Stimulated activated CD8-positive, alpha-beta memory T cell treated with anti-CD3 and anti-CD28 coated beads, Interleukin-12 subunit alpha, Interleukin-12 subunit beta, amount 100 ng/mL, for 4 hours (primary cell): ENCODE measurements around the gene HDHD2.
"Not testable (repeated sequence)": the region's sequence is repeated elsewhere in the genome, so short reads cannot be mapped to it uniquely, and the experiment has no call there.

Source experiments
- DNase-seq: peaks from one replicate; pipeline ENCODE4 v3.0.0-alpha.2; 2020; ENCODE audit warnings: low read depth

The HDHD2 gene, protein sequence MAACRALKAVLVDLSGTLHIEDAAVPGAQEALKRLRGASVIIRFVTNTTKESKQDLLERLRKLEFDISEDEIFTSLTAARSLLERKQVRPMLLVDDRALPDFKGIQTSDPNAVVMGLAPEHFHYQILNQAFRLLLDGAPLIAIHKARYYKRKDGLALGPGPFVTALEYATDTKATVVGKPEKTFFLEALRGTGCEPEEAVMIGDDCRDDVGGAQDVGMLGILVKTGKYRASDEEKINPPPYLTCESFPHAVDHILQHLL

DNA sequence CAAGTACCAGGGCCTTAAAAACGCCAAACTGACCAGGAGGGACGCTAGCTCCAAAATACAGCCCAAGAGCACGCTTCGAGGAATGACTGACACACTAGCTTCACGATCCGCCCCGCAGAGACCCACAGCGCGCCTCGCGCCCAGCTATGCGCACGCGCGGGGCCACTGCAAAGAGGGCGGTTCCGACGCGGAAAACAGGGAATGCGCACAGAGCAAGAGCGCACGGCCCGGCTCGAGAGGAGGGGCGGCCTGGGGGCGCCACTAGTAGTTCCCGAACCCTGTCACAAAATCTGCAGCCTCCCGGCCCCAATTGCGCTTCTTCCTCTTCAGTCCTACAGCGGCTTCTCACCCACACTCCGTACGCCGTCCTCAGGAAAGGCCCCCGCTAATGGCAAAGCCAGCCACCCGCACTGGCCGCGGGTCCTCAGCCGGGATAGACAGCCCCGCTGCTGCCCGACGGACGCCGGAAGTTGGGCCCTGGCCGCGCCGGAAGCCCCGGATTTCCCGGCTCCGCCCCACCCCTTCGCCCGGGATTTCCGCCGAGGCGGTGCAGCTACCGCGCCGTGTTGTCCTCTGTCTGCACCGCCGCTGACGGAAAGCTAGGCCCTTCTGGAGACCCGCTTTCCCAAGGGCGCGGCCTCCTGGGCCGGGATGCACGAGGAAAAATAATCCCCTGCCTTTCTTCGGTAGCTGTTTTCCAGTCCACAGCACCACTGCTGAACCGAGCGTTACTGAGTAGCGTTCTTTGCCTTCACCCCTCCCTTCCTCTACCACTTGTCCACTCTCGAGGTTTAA, at the start of gene HDHD2:
TSS of gene HDHD2 (minus strand) at position 472 of the 795 bp plus-strand sequence. CDS start 14,061 bp downstream, outside the sequence.
- DNase-seq, result peak; percentile 70

DNA sequence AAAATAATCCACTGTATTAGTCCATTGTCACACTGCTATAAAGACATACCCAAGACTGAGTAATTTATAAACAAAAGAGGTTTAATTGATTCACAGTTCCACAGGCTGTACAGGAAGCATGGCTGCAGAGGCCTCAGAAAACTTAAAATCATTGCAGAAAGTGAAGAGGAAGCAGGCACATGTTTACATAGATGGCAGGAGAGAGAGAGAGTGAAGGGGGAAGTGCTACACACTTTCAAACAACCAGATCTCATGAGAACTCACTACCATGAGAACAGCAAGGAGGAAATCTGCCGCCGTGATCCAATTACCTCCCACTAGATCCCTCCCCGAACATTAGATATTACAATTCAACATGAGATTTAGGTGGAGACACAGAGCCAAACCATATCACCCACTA, 45.7 kb upstream of the HDHD2 start:
- not testable (repeated sequence) for DNase-seq

DNA sequence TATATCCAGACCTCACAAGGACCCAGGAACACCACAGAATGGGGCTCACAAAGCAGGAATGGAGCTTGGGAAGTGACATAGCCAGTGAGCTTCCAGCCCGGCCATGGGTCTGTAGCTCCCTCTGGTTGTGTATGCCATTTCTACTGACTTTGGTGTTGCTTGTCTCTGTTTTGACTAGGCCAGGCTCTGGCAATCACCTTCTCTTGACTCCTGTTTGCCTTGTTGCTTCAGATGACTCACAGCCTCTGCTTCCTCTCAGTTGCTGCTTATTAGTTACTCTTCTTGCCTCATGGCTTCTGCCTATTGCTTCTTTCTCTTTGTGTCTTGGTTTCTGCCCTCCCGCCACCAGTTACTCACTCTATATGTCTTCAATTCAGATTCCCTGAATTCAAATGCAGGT, 41.7 kb upstream of the HDHD2 start:
- no peak for DNase-seq

DNA sequence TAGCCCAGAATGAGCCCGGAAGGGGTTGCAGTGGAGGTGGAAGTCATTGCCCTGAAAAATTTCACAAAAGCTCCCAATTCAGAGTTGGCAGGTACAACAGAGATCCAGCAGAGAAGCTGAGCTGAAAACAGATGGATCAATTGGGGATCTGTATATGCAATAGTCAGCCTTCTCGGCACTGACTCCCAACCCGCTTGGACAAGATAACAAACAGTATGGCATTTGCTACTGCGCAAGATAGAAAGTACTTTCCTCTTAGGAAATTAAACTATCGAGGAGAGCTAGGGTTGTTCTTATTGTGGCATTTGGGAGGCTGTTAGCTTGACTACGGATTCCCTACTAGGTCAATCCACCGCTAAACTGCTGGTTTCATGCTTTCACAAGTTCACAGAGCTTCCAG, 37.4 kb upstream of the HDHD2 start:
- no peak for DNase-seq

DNA sequence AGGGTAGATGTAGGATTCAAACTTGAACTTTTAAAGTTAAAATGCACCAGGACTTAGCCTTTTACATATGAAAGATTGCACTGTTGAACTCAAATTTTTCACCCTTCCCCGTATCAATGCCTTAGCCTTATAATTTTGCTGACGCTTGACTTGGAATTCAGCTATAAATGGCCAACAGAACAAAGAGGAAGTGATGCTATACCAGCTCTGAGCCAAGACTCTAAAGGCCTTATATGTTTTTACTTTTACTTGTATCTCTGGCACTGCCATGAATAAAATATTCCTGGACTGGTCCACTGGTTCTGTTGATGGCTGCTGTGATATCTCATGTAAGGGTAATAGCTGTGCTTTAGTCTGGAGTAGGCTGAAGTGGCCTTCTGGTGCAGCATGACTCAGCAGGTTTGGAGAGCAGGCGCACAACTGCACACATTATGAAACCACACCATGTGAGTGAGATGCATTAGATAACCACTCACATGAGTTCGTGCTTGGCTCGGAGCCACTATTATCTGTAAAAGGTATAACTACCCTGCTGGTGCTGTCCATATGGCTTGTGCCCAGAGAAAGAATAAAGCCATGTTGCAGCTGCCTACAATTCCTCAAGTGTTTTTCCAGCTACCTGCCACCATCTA, 34.2 kb upstream of the HDHD2 start:
- DNase-seq, result no peak

DNA sequence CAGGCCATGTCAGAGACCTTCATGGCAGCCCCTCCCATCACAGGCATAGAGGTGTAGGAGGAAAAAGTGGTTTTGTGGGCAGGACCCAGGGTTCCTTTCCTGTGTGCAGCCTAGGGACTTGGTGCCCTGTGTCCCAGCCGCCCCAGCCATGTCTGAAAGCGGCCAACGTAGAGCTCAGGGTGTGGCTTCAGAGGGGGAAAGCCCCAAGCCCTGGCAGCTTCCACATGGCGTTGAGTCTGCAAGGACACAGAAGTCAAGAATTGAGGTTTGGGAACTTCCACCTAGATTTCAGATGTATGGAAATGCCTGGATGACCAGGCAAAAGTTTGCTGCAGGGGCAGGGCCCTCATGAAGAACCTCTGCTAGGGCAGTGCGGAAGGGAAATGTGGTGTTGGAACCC, 31.9 kb upstream of the HDHD2 start:
- DNase-seq, result not testable (repeated sequence)

DNA sequence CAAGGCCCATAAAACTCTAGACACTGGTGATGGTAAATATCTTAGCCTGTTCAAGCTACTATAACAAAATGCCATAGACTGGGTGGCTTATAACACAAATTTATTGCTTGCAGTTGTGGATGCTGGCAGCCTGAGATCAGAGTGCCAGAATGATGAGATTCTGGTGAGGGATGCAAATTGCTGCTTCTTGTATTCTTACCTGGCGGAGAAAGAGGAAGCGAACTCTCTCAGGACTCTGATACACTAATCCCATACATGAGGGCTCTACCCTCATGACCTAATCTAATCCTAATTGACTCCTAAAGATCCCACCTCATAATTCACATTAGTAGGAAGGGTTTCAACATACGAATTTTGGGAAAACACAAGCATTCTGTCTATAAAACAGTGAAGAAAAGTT, 30.5 kb upstream of the HDHD2 start:
- no peak for DNase-seq

DNA sequence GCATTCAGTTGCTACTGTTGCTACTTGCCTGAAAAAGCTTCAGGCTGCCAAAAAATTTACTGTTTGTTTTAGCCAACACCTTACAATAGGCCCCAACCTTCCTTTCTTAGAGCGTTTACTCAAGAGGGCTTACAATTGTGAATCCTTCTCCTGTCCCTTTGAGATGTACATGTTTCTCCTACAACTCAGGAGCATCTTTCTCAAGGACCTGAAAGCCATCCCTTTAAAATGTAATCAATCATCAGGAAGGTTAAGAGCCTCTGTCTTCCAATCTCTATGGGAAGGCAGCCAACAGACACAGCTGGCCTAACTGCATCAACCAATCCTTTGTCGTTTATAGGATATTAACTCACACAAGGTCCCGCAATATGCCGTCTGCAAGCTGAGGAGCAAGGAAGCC, 29.2 kb upstream of the HDHD2 start:
- no peak for DNase-seq

DNA sequence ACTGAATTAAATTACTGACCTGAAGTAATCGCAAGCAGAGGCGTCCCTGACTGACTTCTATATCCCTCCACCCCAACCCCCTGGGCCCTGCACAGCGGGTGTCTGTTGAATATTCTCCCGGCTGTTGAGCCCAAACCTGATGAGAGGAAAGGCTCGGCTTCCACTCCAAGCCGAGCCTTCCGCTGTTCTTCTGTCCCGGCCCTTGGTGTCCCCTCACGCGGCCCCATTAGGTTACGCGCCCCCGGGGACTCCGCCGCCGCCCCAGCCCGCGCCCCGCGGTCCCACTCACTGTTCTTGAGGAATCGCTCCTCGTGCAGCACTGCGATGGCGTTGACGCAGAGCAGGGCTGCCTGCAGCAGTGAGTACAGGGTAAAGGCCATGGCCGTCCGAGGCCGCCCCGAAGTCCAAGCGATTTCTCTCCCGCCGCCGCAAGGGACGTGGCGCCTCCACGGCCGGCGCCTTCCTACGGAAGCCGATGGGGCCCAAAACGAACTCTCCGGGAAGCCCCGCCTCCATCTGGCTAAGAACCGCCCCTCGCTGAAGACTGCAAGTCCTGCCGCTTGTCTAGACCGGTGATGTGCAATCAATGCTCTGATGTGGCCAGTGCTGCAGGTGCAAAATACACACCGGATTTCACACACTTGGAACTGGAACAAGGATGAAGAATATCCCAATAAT, 25.7 kb upstream of the HDHD2 start, which contains the start of gene IER3IP1:
TSS of gene IER3IP1 (minus strand) at position 467 of the 678 bp plus-strand sequence. CDS start at position 380, 87 bp downstream.
- DNase-seq, result peak; percentile 73

DNA sequence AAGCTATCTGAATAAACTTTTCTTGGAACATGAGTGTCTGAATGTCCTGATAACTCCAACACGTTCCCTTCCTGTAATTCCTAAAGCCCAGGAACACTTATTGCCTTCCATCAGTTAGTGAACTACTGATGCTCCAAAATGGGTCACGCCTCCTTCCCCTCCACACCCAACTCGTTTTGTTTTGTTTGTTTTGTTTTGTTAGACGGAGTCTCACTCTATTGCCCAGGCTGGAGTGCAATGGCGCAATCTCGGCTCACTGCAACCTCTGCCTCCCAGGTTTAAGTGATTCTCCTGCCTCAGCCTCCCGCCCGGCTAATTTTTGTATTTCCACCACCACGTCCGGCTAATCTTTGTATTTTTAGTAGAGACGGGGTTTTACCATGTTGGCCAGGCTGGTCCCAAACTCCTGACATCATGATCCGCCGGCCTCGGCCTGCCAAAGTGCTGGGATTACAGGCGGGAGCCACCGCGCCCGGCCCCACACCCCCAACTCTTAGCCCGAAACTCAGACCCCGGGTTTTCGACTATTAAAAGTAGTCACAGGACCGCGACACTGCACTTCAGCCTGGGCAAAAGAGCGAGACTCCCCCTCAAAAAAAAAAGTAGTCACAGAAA, 25.1 kb upstream of the HDHD2 start:
- DNase-seq, result no peak

DNA sequence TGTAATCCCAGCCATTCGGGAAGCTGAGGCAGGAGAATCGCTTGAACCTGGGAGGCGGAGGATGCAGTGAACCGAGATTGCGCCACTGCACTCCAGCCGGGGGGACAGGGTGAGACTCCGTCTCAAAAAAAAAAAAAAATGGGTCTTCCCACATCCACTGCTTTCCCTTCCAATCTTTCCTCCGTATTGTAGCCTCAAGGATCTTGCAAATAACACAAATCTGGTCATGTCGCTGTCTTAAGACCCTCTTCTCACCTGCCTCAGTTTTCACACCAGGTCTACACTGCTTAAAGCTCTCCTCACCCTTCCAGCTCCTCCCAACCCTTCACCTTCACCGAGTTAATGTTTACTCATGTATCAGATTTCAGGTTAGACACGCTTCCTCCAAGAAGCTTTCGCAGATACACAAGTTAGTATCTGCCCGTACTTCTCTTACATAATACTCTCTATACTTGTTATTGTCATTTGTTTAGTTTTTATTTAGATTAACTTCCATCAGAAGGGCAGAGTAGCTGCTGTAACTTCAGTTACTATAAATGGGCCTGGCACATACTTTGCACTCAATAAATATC, 24.3 kb upstream of the HDHD2 start:
- DNase-seq, result no peak

DNA sequence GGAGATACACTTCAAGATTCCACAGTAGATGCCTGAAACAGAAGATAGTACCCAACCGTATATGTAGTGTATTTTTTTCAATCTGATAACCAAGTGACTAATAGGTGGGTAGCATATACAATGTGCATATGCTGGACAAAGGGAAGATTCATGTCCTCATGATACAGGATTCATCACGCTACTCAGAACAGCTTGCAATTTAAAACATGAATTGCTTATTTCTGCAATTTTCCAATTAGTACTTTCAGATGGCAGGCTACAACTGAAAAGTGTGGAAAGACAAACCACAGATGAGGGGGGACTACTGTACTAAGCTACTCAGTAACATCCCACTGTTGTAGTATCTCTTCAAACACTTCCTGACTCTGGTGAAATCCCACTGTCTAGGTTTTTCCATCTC, 22.2 kb upstream of the HDHD2 start:
- DNase-seq, result no peak

DNA sequence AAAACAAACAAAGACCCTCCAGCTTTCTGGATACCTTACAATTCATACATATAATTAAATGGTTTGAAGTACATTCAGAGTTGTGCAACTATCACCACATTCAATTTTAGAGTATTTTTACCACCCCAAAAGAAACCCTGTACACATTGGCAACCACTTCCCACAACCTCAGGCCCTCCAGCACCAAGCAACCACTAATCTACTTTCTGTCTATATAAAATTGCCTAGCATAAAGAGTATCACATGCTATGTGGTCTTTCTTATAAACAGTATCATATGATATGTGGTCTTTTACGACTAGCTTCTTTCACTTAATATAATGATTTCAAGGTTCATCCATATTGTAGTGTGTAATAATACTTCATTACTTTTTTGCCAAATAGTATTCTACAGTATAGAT, 18.6 kb upstream of the HDHD2 start:
- DNase-seq, result no peak

DNA sequence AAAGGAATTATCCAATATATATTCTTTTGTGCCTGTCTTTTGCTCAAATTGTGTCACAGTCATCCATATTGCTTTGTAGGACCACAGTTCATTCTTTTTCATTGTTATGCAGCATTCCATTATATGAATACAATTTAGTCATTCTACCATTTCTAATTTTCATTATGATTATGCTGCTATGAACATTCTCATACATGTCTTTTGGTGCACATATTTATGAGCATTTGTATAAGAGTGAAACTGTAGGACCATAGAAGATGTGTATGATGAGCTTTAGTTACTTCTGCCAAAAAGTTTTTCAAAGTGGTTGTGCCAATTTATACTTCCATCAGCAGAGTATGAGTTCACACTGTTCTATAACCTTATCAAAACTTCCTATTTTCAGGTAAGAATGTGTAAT, 18.2 kb upstream of the HDHD2 start:
- no peak for DNase-seq

DNA sequence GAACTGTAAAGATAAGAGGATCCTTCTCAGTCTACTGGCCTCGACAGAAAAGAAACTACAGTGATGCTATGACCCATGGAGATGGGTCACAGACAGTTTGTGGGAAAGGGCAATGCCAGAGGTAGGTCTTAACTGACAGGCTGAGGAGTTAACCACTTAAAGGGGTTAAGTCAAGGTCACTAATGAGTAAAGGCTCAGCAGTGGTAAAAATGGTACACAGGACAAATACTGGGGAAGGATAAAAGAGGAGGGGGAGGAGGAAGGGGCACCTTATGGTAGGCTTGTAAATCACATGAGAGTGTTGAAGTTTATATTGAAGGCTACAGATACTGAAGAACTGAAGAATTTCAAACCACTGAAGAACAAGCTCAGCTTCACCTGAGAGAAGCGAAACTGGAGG, 16.0 kb upstream of the HDHD2 start:
- no peak for DNase-seq

DNA sequence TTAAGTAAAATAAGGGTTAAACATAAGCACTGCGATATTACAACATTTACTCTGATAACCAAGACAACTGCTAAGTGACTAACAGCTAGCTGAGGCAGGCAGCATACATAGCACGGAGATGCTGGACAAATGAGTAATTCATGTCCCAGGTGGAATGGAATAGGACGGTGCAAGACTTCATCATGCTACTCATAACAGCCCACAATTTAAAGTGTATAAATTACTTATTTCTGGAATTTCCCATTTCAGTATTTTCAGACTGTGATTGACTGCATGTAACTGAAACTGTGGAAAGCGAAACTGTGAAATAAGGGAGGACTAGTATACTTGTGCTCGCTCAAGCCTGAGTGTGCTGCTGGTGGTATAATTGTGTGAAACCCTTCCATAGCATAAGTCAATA, 12.9 kb upstream of the HDHD2 start:
- DNase-seq, result no peak

DNA sequence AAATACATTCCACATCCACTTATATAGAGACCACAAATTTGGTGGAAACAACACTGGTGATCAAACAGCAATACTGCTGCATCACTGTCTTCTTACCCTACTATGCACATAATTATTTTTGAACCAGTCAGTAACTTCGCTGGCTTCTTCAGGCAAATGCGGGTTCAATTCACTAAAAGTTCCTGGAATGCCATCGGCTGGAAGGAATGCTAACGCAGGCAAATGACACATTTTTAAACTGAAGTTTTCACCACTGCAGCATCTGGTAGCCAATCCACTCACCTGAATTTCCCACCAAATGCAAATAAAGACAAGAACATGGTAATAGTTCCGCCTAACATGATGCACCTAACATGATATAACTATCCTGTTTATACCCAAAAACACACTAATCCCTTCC, 10.0 kb upstream of the HDHD2 start:
- no peak for DNase-seq

DNA sequence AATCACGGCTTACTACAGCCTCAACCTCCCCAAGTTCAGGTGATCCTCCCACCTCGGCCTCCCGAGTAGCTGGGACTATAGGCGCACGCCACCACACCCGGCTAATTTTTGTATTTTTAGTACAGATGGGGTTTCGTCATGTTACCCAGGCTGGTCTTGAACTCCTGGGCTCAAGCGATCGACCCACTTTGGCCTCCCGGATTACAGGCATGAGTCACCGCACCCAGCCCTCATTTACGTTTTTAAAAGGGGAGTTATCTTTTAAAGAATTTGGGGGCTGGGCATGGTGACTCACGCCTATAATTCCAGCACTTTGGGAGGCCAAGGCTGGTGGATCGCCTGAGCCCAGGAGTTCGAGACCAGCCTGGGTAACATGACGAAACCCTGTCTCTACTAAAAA, 8.1 kb upstream of the HDHD2 start:
- DNase-seq, result not testable (repeated sequence)

DNA sequence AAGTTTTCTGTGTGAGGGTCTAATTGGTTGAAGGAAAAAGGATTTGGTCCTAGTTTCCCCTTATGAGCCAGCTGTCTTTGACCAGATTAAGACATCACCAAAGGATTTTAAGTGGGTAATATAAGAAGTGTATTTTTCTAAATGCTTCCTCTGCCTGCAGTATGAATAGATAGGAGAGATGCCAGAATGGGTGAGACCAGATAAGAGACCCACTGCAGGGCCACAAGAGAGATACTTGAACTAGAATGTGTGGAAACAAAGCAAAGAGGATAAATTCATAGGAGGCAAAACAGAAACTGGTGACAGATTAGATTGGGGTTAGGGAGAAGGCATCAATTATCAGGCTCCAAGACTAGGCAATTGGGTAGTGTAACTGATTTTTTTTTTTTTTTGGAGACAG, 1.1 kb upstream of the HDHD2 start:
- no peak for DNase-seq

DNA sequence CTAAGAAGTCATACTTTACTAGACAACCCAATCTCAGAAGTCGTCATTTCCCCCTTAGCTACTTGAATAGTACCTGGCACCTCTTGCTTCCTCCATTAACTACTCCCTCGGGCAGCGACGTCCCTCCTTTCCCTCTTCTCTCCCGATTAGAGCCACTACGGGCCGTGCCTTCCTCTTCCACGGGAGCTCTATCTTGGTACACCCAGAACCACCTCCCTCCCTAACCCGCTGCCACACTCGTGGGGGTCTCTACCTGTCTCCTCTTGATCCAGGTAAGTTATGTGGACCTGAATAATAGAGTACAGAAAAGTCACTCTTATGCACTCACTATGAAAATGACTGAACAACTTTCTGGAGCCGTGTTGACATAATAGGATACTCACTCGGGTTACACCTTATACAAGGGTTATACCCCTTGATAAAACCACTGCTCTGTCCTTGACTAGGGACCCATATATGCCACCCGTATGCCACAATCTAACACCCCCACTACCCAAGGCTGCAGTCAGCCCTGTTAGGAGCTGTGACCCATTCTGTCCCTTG, 595 bp upstream of the HDHD2 start:
- no peak for DNase-seq

DNA sequence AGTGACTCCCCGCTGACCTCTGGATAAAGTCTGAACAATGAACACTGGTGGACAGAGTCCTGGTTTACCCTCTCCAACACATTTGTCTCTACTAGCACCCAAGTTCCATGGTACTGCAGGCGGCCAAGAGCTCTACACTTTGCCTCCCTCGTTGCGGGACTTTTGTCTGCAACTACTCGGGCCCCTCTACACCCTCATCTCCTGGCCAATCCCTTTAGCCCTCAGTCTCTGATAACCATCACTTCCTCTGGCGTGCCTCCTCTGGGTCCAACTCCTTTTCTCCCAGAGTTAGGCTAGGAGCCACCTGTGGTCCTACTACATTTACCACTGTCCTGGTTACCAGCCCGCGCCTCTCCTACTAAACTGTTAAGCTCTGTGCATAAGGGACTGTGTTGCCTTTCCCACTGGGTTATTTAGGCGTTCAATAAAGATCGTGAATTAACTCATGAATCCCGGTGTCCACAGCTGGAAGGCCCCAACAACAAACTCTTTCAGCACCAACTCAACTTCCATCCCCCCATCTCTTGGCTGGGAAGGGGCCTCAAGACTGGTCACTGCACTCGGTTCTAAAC, 757 bp downstream of the HDHD2 start:
- DNase-seq, result no peak
